OCI-LY3 (cell line): ENCODE measurements around the gene ROR1.

Source experiments
- H2AFZ ChIP-seq: fragments of 200-600, 300-600 bp; shearing (Covaris generic); 2 replicates; pipeline ENCODE4 v1.6.0; 2014; ENCODE audit warnings: antibody characterized with exemption, low read depth, low read length
- H3K27ac ChIP-seq: fragments of 200-600, 300-600 bp; sonication (generic); 2 replicates; pipeline ENCODE4 v1.5.1; 2014; ENCODE audit warnings: mild to moderate bottlenecking, low read length, moderate library complexity, mixed read lengths
- H3K27me3 ChIP-seq: fragments of 200-600, 300-600 bp; sonication (generic); 2 replicates; pipeline ENCODE4 v1.6.1; 2014; ENCODE audit warnings: low read depth, low read length, mixed read lengths
- H3K36me3 ChIP-seq: fragments of 200-600, 300-600 bp; sonication (generic); replicated peaks from 2 replicates; pipeline ENCODE3; 2014; ENCODE audit warnings: low read depth, low read length, mixed read lengths
- H3K4me1 ChIP-seq: fragments of 300-600, 200-600 bp; sonication (generic); 2 replicates; pipeline ENCODE4 v1.6.1; 2014; ENCODE audit warnings: low read length, mixed read lengths
- H3K4me2 ChIP-seq: fragments of 200-600, 300-600 bp; sonication (generic); 2 replicates; pipeline ENCODE4 v1.6.1; 2014; ENCODE audit warnings: low read length, mixed read lengths
- H3K4me3 ChIP-seq: fragments of 300-600, 200-600 bp; sonication (generic); 2 replicates; pipeline ENCODE4 v1.5.1; 2014; ENCODE audit warnings: antibody characterized with exemption, mild to moderate bottlenecking, low read length, moderate library complexity
- H3K79me2 ChIP-seq: fragments of 300-600, 200-600 bp; shearing (Covaris generic); 2 replicates; pipeline ENCODE4 v1.6.1; 2014; ENCODE audit warnings: mild to moderate bottlenecking, low read length, mixed read lengths
- H3K9ac ChIP-seq: fragments of 300-600, 200-600 bp; shearing (Covaris generic); 2 replicates; pipeline ENCODE4 v1.6.0; 2014; ENCODE audit warnings: mild to moderate bottlenecking, low read length, moderate library complexity
- H3K9me3 ChIP-seq: fragments of 200-600, 300-600 bp; shearing (Covaris generic); 2 replicates; pipeline ENCODE4 v1.6.1; 2014; ENCODE audit warnings: low read length, mixed read lengths; ENCODE audit not compliant: insufficient read depth
- H4K20me1 ChIP-seq: fragments of 200-600, 300-600 bp; sonication (generic); 2 replicates; pipeline ENCODE4 v1.6.1; 2016; ENCODE audit warnings: low read length, mixed read lengths; ENCODE audit not compliant: insufficient read depth
- EZH2phosphoT487 ChIP-seq: fragments of 200-600 bp; shearing (Covaris generic); IDR thresholded peaks from 2 replicates; pipeline ENCODE4 v1.6.1; 2018; ENCODE audit warnings: antibody characterized with exemption, mixed run types, low read depth
- TF ChIP-seq, protein P1 (sequence below): fragments of 200-600, 300-600 bp; sonication (generic); IDR thresholded peaks from 2 replicates; pipeline ENCODE4 v1.5.1; 2014; ENCODE audit warnings: antibody characterized with exemption, low read length, low read depth

Gene ROR1

GRCh38 chr1:63779338-63780211 is 5.8 kb downstream of the ROR1 start:
- TF ChIP-seq, protein P1, sequence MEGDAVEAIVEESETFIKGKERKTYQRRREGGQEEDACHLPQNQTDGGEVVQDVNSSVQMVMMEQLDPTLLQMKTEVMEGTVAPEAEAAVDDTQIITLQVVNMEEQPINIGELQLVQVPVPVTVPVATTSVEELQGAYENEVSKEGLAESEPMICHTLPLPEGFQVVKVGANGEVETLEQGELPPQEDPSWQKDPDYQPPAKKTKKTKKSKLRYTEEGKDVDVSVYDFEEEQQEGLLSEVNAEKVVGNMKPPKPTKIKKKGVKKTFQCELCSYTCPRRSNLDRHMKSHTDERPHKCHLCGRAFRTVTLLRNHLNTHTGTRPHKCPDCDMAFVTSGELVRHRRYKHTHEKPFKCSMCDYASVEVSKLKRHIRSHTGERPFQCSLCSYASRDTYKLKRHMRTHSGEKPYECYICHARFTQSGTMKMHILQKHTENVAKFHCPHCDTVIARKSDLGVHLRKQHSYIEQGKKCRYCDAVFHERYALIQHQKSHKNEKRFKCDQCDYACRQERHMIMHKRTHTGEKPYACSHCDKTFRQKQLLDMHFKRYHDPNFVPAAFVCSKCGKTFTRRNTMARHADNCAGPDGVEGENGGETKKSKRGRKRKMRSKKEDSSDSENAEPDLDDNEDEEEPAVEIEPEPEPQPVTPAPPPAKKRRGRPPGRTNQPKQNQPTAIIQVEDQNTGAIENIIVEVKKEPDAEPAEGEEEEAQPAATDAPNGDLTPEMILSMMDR = no peak
- no peak for TF ChIP-seq EZH2phosphoT487
- Histone ChIP-seq H3K9ac (no peak overlapping the region), H3K27me3 (no peaks in the 10 kb centered on the region; the same call in 1 of the 2 replicates), H3K36me3 (no peaks in the 10 kb centered on the region), H3K79me2 (no peaks in the 10 kb centered on the region), H3K27ac (no peak overlapping the region), H3K4me2 (no peak overlapping the region), H2AFZ (no peak overlapping the region), H4K20me1 (no peaks in the 10 kb centered on the region), H3K4me1 (no peaks in the 10 kb centered on the region), H3K4me3 (no peak overlapping the region), H3K9me3 (no peaks in the 10 kb centered on the region)

DNA sequence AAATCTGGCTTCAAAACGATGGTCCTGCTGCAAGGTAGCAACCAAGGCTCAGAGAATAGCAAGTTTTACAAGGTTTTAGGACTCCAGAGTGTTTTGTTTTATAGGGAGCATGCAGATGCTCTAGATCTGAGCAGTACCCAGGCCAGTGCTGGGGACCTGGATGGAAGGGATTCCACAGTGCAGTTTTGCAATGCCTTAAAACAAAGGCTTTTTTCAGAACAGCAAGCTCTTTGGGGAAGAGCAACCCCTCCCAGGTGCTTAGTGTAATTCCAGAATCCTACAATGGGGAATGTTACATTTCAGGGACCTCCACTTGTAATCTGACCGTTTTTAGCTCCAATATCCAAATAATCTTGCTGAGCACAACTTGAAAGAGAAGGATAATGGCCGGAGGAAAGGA is 6.7 kb downstream of the ROR1 start:
- H3K4me2 ChIP-seq = no peak overlapping the region
- TF ChIP-seq EZH2phosphoT487 = no peak
- TF ChIP-seq, protein P1 = no peak

GRCh38 chr1:63782982-63783381 is 9.2 kb downstream of the ROR1 start:
- H3K9ac ChIP-seq = no peak overlapping the region
- H3K9me3 ChIP-seq = no peaks in the 10 kb centered on the region
- H3K27me3 ChIP-seq = no peaks in the 10 kb centered on the region; the same call in 1 of the 2 replicates
- H3K36me3 ChIP-seq = no peaks in the 10 kb centered on the region
- no peaks in the 10 kb centered on the region for H3K4me1 ChIP-seq
- H3K4me2 ChIP-seq = no peak overlapping the region
- no peak overlapping the region for H3K4me3 ChIP-seq
- no peak overlapping the region for H2AFZ ChIP-seq
- no peak for TF ChIP-seq EZH2phosphoT487
- TF ChIP-seq, protein P1 = no peak
- no peak overlapping the region for H3K27ac ChIP-seq
- no peaks in the 10 kb centered on the region for H4K20me1 ChIP-seq
- no peaks in the 10 kb centered on the region for H3K79me2 ChIP-seq

More for the DNA sequence above, 6.7 kb downstream of the ROR1 start:
- no peak overlapping the region for H3K9ac ChIP-seq
- no peaks in the 10 kb centered on the region for H3K36me3 ChIP-seq
- no peaks in the 10 kb centered on the region for H4K20me1 ChIP-seq
- no peaks in the 10 kb centered on the region for H3K4me1 ChIP-seq
- H2AFZ ChIP-seq = no peak overlapping the region
- H3K27ac ChIP-seq = no peak overlapping the region
- no peaks in the 10 kb centered on the region for H3K79me2 ChIP-seq
- no peaks in the 10 kb centered on the region; the same call in 1 of the 2 replicates for H3K27me3 ChIP-seq
- no peaks in the 10 kb centered on the region for H3K9me3 ChIP-seq
- H3K4me3 ChIP-seq = no peak overlapping the region

DNA sequence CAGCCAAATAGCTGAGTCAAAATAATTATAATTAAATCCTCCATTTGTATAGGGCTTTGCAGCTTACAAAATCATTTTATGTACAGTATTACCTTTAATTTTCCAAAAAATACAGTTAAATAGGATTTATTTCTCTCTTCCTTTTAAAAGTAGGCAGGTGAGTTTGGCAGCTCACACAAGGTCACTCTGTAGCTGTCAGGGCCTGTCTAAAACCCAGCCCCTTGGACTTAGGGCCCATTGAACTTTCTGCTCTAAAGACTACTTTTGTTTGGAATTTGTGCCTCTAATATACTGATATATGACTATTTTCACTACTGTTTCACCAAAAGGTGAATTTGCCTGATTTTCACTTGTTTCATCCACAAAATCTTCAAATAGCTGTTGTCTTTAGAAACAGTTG is 10.3 kb downstream of the ROR1 start:
- Histone ChIP-seq H3K9me3 (no peaks in the 10 kb centered on the region), H3K4me2 (no peak overlapping the region), H3K4me1 (no peaks in the 10 kb centered on the region), H3K27ac (no peak overlapping the region), H4K20me1 (no peaks in the 10 kb centered on the region), H3K27me3 (no peaks in the 10 kb centered on the region; the same call in 1 of the 2 replicates), H2AFZ (no peak overlapping the region), H3K9ac (no peak overlapping the region), H3K79me2 (no peaks in the 10 kb centered on the region), H3K4me3 (no peak overlapping the region), H3K36me3 (no peaks in the 10 kb centered on the region)
- TF ChIP-seq EZH2phosphoT487 = no peak
- TF ChIP-seq, protein P1 = no peak
